SK-N-SH (cell line): Measurements from ENCODE around the gene MAP3K13. TPM values are rescaled to one million over a fixed set of nuclear protein-coding genes. Genes with fewer than 3 reads are reported as not detected.

Experiments used
- CTCF ChIA-PET: fragments of 300-600, 350-600 bp; formaldehyde crosslinking; extraction: SDS; loops from one replicate; lab custom pipeline; 2021; lab: Yijun Ruan, JAX
- POLR2A ChIA-PET: fragments of 350-600 bp; sonication (Branson Sonifier 250); formaldehyde crosslinking; extraction: SDS; loops from one replicate; lab custom pipeline; 2020; ENCODE audit warnings: antibody characterized with exemption, inconsistent platforms; lab: Yijun Ruan, JAX
- DNase-seq: peaks from one replicate; pipeline ENCODE4 v3.0.0; 2012
- H2AFZ ChIP-seq: fragments of 200-600 bp; sonication (generic); 2 replicates; pipeline ENCODE4 v1.8.1; 2016; ENCODE audit warnings: antibody characterized with exemption, mild to moderate bottlenecking, low read depth
- H3F3A ChIP-seq: fragments of 200-600 bp; sonication (generic); replicated peaks from 2 replicates; pipeline ENCODE3; 2016; ENCODE audit warnings: antibody characterized with exemption, mild to moderate bottlenecking; ENCODE audit not compliant: insufficient read depth
- H3K27ac ChIP-seq, 2 experiments: fragments of 200-500 bp in 1 of 2; fragments of 200-600 bp in 1 of 2; sonication (Bioruptor generic) in 1 of 2; sonication (generic), shearing (Covaris generic) in 1 of 2; 2 replicates each; pipeline versions ENCODE4 v1.5.1 to v1.6.1; 2014 to 2016; ENCODE audit warnings: low read depth in 2 of 2, inconsistent platforms in 1 of 2, low read length in 1 of 2, mild to moderate bottlenecking in 1 of 2, mixed read lengths in 1 of 2
- H3K27me3 ChIP-seq: fragments of 200-600 bp; sonication (generic), shearing (Covaris generic); 2 replicates; pipeline ENCODE4 v1.6.1; 2016; ENCODE audit warnings: mixed run types; ENCODE audit not compliant: insufficient read depth
- H3K36me3 ChIP-seq, 2 experiments: fragments of 200-500 bp in 1 of 2; fragments of 200-600 bp in 1 of 2; sonication (Bioruptor generic) in 1 of 2; sonication (generic) in 1 of 2; replicated peaks in 1 of 2; 2 replicates each; pipeline versions ENCODE3 to v1.5.1; 2014 to 2016; ENCODE audit warnings: low read length in 1 of 2, mild to moderate bottlenecking in 1 of 2; ENCODE audit not compliant: insufficient read depth in 2 of 2, control insufficient read depth in 1 of 2
- H3K4me1 ChIP-seq, 2 experiments: fragments of 200-500 bp in 1 of 2; fragments of 200-600 bp in 1 of 2; sonication (Bioruptor generic) in 1 of 2; sonication (generic), shearing (Covaris generic) in 1 of 2; 2 replicates each; pipeline versions ENCODE4 v1.5.1 to v1.6.1; 2014 to 2016; ENCODE audit warnings: low read depth in 1 of 2, low read length in 1 of 2, mixed run types in 1 of 2; ENCODE audit not compliant: insufficient read depth in 2 of 2, control insufficient read depth in 1 of 2
- H3K4me2 ChIP-seq: fragments of 200-600 bp; sonication (generic), shearing (Covaris generic); 2 replicates; pipeline ENCODE4 v1.6.1; 2017; ENCODE audit warnings: mixed run types
- H3K4me3 ChIP-seq, 2 experiments: fragments of 200-500 bp in 1 of 2; fragments of 200-600 bp in 1 of 2; sonication (Bioruptor generic) in 1 of 2; sonication (generic), shearing (Covaris generic) in 1 of 2; 2 replicates each; pipeline versions ENCODE4 v1.5.1 to v1.8.1; 2014 to 2016; ENCODE audit warnings: low read depth in 2 of 2, inconsistent platforms in 1 of 2, low read length in 1 of 2, mild to moderate bottlenecking in 1 of 2, mixed read lengths in 1 of 2, moderate library complexity in 1 of 2
- H3K79me2 ChIP-seq: fragments of 200-600 bp; sonication (generic); 2 replicates; pipeline ENCODE4 v1.8.1; 2017; ENCODE audit warnings: mild to moderate bottlenecking; ENCODE audit not compliant: insufficient read depth
- H3K9ac ChIP-seq: fragments of 200-600 bp; sonication (generic); 2 replicates; pipeline ENCODE4 v1.6.1; 2017; ENCODE audit warnings: mixed run types
- H3K9me2 ChIP-seq: fragments of 200-600 bp; sonication (generic); 2 replicates; pipeline ENCODE4 v1.6.1; 2017; ENCODE audit warnings: mixed run types
- H3K9me3 ChIP-seq: fragments of 200-600 bp; sonication (generic); 2 replicates; pipeline ENCODE4 v1.6.1; 2017; ENCODE audit warnings: mixed run types, mild to moderate bottlenecking, moderate library complexity
- H4K20me1 ChIP-seq: fragments of 200-600 bp; sonication (generic); 2 replicates; pipeline ENCODE4 v1.6.1; 2017; ENCODE audit warnings: mild to moderate bottlenecking, mixed run types; ENCODE audit not compliant: insufficient read depth
- CTCF ChIP-seq: fragments of 200-600 bp; sonication (generic); IDR thresholded peaks from 2 replicates; pipeline ENCODE4 v1.6.1; 2017; ENCODE audit warnings: antibody characterized with exemption, mild to moderate bottlenecking, moderate library complexity
- EP300 ChIP-seq, 2 experiments: IDR thresholded peaks; 2 replicates each; pipeline versions ENCODE4 v1.4.0 to v1.6.1; 2012; ENCODE audit warnings: borderline replicate concordance in 1 of 2, low read depth in 1 of 2, low read length in 1 of 2
- EZH2phosphoT487 ChIP-seq: fragments of 200-600 bp; sonication (generic); IDR thresholded peaks from 2 replicates; pipeline ENCODE4 v1.6.1; 2017; ENCODE audit warnings: low read depth, mixed run types, mild to moderate bottlenecking, antibody characterized with exemption, moderate library complexity, borderline replicate concordance
- FOSL2 ChIP-seq: IDR thresholded peaks from 2 replicates; pipeline ENCODE4 v1.4.0; 2012; ENCODE audit warnings: low read depth, mild to moderate bottlenecking, moderate library complexity, borderline replicate concordance
- IRF3 ChIP-seq: fragments of 150-350 bp; IDR thresholded peaks from 2 replicates; pipeline ENCODE4 v1.6.1; 2016; ENCODE audit warnings: mild to moderate bottlenecking, low read depth, low read length
- NFIC ChIP-seq: IDR thresholded peaks from 2 replicates; pipeline ENCODE4 v1.4.0; 2012; ENCODE audit warnings: borderline replicate concordance
- RAD21 ChIP-seq: IDR thresholded peaks from 2 replicates; pipeline ENCODE4 v1.6.1; 2012; ENCODE audit warnings: mild to moderate bottlenecking, low read length
- RCOR1 ChIP-seq: fragments of 150-350 bp; IDR thresholded peaks from 2 replicates; pipeline ENCODE4 v1.6.1; 2017; ENCODE audit warnings: antibody characterized with exemption, low read length
- SIN3A ChIP-seq: IDR thresholded peaks from 2 replicates; pipeline ENCODE4 v1.6.1; 2012; ENCODE audit warnings: low read depth, mild to moderate bottlenecking, low read length, moderate library complexity, borderline replicate concordance
- SMC3 ChIP-seq: IDR thresholded peaks from 2 replicates; pipeline ENCODE4 v1.6.1; 2012; ENCODE audit warnings: low read depth, low read length, improper control_type of control experiment
- TAF1 ChIP-seq: IDR thresholded peaks from 2 replicates; pipeline ENCODE4 v1.6.1; 2012; ENCODE audit warnings: low read depth, mild to moderate bottlenecking, low read length, moderate library complexity, borderline replicate concordance
- USF2 ChIP-seq: fragments of 150-350 bp; IDR thresholded peaks from 2 replicates; pipeline ENCODE4 v1.6.1; 2017; ENCODE audit warnings: antibody characterized with exemption, low read length, low read depth, borderline replicate concordance
- WGBS: methylation state at CpG from one replicate; pipeline ENCODE4 v1.1.6; 2017; ENCODE audit warnings: low lambda C conversion rate; 5-methylcytosine and 5-hydroxymethylcytosine counted together
- polyA plus RNA-seq, 3 experiments: library from polyadenylated mRNA; depleted of rRNA; stranded (reverse); fragments of >200 nt; gene quantifications; 2 replicates each; pipeline ENCODE4 v1.2.3, GENCODE V29; 2012
- TF ChIP-seq, protein P1 (sequence below): IDR thresholded peaks from 2 replicates; pipeline ENCODE4 v1.4.0; 2012; ENCODE audit warnings: low read depth
- TF ChIP-seq, protein P2 (sequence below): IDR thresholded peaks from 2 replicates; pipeline ENCODE4 v1.4.0; 2012; ENCODE audit warnings: low read depth, borderline replicate concordance
- TF ChIP-seq, protein P3 (sequence below): IDR thresholded peaks from 2 replicates; pipeline ENCODE4; 2012

The MAP3K13 gene
- polyA plus RNA-seq, 1 of the 3 experiments (the other 2 are of a cell fraction), result 9.1 TPM

DNA sequence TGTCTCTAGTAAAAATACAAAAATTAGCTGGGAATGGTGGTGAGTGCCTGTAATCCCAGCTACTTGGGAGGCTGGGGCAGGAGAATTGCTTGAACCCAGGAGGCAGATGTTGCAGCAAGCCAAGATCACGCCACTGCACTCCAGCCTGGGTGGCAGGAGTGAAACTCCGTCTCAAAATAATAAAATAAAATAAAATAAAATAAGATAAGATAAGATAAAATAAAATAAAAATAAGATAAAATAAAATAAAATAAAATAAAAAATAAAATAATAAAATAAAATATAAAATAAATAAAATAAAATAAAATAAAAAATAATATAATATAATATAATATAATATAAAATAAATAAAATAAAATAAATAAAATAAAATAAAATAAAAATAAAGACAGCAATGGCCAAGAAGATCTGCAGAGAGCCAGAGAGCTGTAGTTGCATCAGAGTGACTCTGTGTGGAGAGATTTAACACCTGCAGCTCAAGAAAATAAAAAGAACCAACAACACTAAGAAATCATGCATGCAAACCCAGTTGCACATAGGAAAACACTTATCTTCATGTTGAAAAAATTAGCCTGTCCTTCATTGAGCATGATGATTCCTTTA is 163.5 kb downstream of the MAP3K13 start (continued):
- no peak for TF ChIP-seq USF2
- TF ChIP-seq RAD21, result no peak
- TF ChIP-seq, protein P1, sequence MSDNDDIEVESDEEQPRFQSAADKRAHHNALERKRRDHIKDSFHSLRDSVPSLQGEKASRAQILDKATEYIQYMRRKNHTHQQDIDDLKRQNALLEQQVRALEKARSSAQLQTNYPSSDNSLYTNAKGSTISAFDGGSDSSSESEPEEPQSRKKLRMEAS, result no peak
- TF ChIP-seq NFIC, result no peak
- no peak for TF ChIP-seq SMC3

- Histone ChIP-seq H3K27me3 (peaks cover 5% of the 10 kb centered on the region; the same call in 1 of the 2 replicates), H3K4me3 (no peak overlapping the region), H3F3A (no peaks in the 10 kb centered on the region), H3K9me3 (no peaks in the 10 kb centered on the region), H3K79me2 (no peaks in the 10 kb centered on the region), H3K9ac (no peak overlapping the region), H4K20me1 (no peaks in the 10 kb centered on the region), H3K27ac (no peak overlapping the region), H3K36me3 (no peaks in the 10 kb centered on the region), H3K4me2 (no peak overlapping the region), H2AFZ (no peak overlapping the region), H3K4me1 (no peaks in the 10 kb centered on the region), H3K9me2 (no peaks in the 10 kb centered on the region)
- no peak for TF ChIP-seq TAF1
- no peak for TF ChIP-seq EP300 (IDR thresholded peaks at IDR 0.05; ENCODE audit: borderline replicate concordance in 1 of 2, low read depth in 1 of 2, low read length in 1 of 2)
- TF ChIP-seq FOSL2, result no peak
- no peak for DNase-seq
- ChIA-PET CTCF (interaction anchor here (1.8 kb wide), 1 partner anchor 32 kb away, joined by 5 read pairs; no protein-coding TSS in a partner anchor), POLR2A (no interaction called here)
- 70% methylated on average over 8 of the region's 9 CpGs for WGBS
Measured at GRCh38 chr3:185527364-185527763, 164.4 kb downstream of the MAP3K13 start.

- ChIA-PET CTCF (no interaction called here), POLR2A (no interaction called here)
- WGBS, result 90% methylated on average over 6 of the region's 6 CpGs
Measured at GRCh38 chr3:185528532-185528931, 165.6 kb downstream of the MAP3K13 start.

More at GRCh38 chr3:185528532-185528931, 165.6 kb downstream of the MAP3K13 start:
- no peak overlapping the region for H3K9ac ChIP-seq
- no peak overlapping the region for H2AFZ ChIP-seq
- H3K4me2 ChIP-seq, result no peak overlapping the region
- H3K9me2 ChIP-seq, result no peaks in the 10 kb centered on the region
- H3K4me3 ChIP-seq, result no peak overlapping the region
- no peak overlapping the region for H3K27ac ChIP-seq
- H3F3A ChIP-seq, result no peaks in the 10 kb centered on the region
- H3K9me3 ChIP-seq, result no peaks in the 10 kb centered on the region
- H4K20me1 ChIP-seq, result no peaks in the 10 kb centered on the region
- no peak for DNase-seq
- H3K79me2 ChIP-seq, result no peaks in the 10 kb centered on the region
- no peaks in the 10 kb centered on the region for H3K4me1 ChIP-seq
- no peaks in the 10 kb centered on the region for H3K36me3 ChIP-seq
- TF ChIP-seq EP300 (IDR thresholded peaks at IDR 0.05; ENCODE audit: borderline replicate concordance in 1 of 2, low read depth in 1 of 2, low read length in 1 of 2) (no peak), SMC3 (no peak), CTCF (no peak), TAF1 (no peak), SIN3A (no peak), RCOR1 (no peak), EZH2phosphoT487 (no peak), IRF3 (no peak)
- TF ChIP-seq, protein P2, sequence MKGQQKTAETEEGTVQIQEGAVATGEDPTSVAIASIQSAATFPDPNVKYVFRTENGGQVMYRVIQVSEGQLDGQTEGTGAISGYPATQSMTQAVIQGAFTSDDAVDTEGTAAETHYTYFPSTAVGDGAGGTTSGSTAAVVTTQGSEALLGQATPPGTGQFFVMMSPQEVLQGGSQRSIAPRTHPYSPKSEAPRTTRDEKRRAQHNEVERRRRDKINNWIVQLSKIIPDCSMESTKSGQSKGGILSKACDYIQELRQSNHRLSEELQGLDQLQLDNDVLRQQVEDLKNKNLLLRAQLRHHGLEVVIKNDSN, result no peak
- TF ChIP-seq, protein P3, sequence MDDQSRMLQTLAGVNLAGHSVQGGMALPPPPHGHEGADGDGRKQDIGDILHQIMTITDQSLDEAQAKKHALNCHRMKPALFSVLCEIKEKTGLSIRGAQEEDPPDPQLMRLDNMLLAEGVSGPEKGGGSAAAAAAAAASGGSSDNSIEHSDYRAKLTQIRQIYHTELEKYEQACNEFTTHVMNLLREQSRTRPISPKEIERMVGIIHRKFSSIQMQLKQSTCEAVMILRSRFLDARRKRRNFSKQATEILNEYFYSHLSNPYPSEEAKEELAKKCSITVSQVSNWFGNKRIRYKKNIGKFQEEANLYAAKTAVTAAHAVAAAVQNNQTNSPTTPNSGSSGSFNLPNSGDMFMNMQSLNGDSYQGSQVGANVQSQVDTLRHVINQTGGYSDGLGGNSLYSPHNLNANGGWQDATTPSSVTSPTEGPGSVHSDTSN, result no peak
- peaks cover 5% of the 10 kb centered on the region; the same call in 1 of the 2 replicates for H3K27me3 ChIP-seq
